T-helper 1 cell treated with Interleukin-12 subunit alpha and Interleukin-12 subunit beta and Interleukin-4 antibody, amounts not matched to agents 30 μg/mL and 1 μg/mL, for 36 hours (primary cell): Measurements from ENCODE around the gene NOP14.
A peak's percentile ranks its signal among the peaks of the same experiment; 100 is the strongest.
"Not testable (repeated sequence)": the region's sequence is repeated elsewhere in the genome, so short reads cannot be mapped to it uniquely, and the experiment has no call there.

Experiments
- H3K27ac Mint-ChIP-seq: one replicate; pipeline ENCODE4 v1.8.0; 2021; ENCODE audit warnings: mild to moderate bottlenecking, mixed read lengths
- H3K27me3 Mint-ChIP-seq: one replicate; pipeline ENCODE4 v1.8.0; 2021; ENCODE audit warnings: low read depth, mixed read lengths
- H3K36me3 Mint-ChIP-seq: one replicate; pipeline ENCODE4 v1.8.0; 2021; ENCODE audit warnings: low read depth, mixed read lengths
- H3K4me1 Mint-ChIP-seq: one replicate; pipeline ENCODE4 v1.8.0; 2021; ENCODE audit warnings: low read depth, mixed read lengths
- H3K4me3 Mint-ChIP-seq: one replicate; pipeline ENCODE4 v1.8.0; 2021; ENCODE audit warnings: mild to moderate bottlenecking, moderate library complexity, mixed read lengths
- H3K9me3 Mint-ChIP-seq: one replicate; pipeline ENCODE4 v1.8.0; 2021; ENCODE audit warnings: mixed read lengths

Gene NOP14

GRCh38 chr4:2924765-2925301 is 38.4 kb downstream of the NOP14 start:
- no peak overlapping the region for H3K4me3 Mint-ChIP-seq
- peaks cover 44% of the 10 kb centered on the region for H3K36me3 Mint-ChIP-seq
- H3K27me3 Mint-ChIP-seq = no peaks in the 10 kb centered on the region
- peaks cover 26% of the 10 kb centered on the region for H3K4me1 Mint-ChIP-seq
- peak overlapping the region; percentile 15 for H3K27ac Mint-ChIP-seq
- H3K9me3 Mint-ChIP-seq = peaks cover 2% of the 10 kb centered on the region

- Mint-ChIP-seq H3K4me1 (peaks cover 26% of the 10 kb centered on the region), H3K27ac (no peak overlapping the region), H3K9me3 (peaks cover 7% of the 10 kb centered on the region), H3K4me3 (no peak overlapping the region), H3K27me3 (no peaks in the 10 kb centered on the region), H3K36me3 (peaks cover 50% of the 10 kb centered on the region)
Observed at GRCh38 chr4:2924286-2924685, 38.9 kb downstream of the NOP14 start.

DNA sequence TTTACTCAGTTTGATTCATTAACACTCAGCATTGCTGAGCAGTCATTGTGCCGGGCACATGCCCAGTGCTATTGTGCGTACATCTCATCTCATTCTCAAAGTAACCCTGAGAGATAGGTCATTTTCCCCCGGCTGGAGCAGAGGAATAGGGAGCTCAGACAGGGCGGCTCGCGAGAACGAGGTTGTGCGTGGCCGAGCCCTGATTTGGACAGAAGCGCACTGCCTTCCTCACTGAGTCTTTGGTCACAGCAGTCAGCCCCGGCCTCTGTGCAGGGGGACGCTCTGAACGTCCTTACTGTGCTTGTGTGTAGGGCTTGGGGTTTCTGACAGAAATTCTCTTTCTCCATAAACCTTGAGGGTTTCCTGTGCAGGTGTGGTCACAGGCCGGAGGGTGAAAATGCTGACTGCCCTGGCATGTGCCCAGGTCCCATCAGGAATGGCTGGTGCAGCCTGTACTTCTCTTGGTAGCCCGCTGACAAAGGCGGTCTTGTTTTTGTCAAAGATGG is 39.5 kb downstream of the NOP14 start:
- H3K27ac Mint-ChIP-seq = peak overlapping the region; percentile 83
- H3K4me3 Mint-ChIP-seq = peak overlapping the region; percentile 20
- H3K9me3 Mint-ChIP-seq = peaks cover 7% of the 10 kb centered on the region
- peaks cover 26% of the 10 kb centered on the region for H3K4me1 Mint-ChIP-seq
- H3K27me3 Mint-ChIP-seq = no peaks in the 10 kb centered on the region
- peaks cover 49% of the 10 kb centered on the region for H3K36me3 Mint-ChIP-seq

DNA sequence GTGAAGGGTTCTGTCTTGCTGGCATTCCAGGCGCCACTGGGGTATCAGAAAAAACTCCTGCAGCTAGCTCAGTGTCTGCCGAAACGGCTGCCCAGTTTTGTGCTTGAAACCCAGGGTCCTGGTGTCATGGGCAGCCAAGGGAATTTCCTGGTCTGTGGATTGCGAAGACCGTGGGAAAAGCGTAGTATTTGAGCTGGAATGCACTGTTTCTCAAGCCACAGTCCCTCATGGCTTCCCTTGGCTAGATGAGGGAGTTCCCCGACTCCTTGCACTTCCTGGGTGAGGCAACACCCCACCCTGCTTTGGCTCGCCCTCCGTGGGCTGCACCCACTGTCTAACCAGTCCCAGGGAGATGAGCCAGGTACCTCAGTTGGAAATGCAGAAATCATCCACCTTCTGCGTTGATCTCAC is 40.1 kb downstream of the NOP14 start:
- H3K9me3 Mint-ChIP-seq = peaks cover 7% of the 10 kb centered on the region
- H3K27me3 Mint-ChIP-seq = no peaks in the 10 kb centered on the region
- H3K27ac Mint-ChIP-seq = peak overlapping the region; percentile 83
- H3K4me1 Mint-ChIP-seq = peaks cover 30% of the 10 kb centered on the region
- H3K4me3 Mint-ChIP-seq = peak overlapping the region; percentile 20
- peaks cover 53% of the 10 kb centered on the region for H3K36me3 Mint-ChIP-seq

- H3K4me1 Mint-ChIP-seq = peaks cover 34% of the 10 kb centered on the region
- H3K27me3 Mint-ChIP-seq, H3K9me3 Mint-ChIP-seq: not testable (repeated sequence)
- peak overlapping the region; percentile 36 for H3K4me3 Mint-ChIP-seq
- H3K27ac Mint-ChIP-seq = peak overlapping the region; percentile 52
- peaks cover 57% of the 10 kb centered on the region for H3K36me3 Mint-ChIP-seq
Observed at GRCh38 chr4:2922453-2923101, 40.6 kb downstream of the NOP14 start.

DNA sequence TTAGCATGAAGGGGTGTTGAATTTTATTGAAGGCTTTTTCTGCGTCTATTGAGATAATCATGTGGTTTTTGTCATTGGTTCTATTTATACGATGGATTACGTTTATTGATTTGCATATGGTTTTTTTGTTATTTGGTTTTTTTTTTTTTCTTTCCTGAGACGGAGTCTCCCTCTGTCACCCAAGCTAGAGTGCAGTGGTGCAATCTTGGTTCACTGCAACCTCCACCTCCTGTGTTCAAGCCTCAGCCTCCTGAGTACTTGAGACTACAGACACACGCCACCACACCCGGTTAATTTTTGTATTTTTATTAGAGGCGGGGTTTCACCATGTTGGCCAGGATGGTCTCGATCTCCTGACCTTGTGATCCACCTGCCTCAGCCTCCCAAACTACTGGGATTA is 44.5 kb downstream of the NOP14 start:
- not testable (repeated sequence) for H3K27me3 Mint-ChIP-seq, H3K4me3 Mint-ChIP-seq, H3K27ac Mint-ChIP-seq
- Mint-ChIP-seq H3K4me1 (peaks cover 43% of the 10 kb centered on the region), H3K9me3 (peaks cover 13% of the 10 kb centered on the region), H3K36me3 (peaks cover 74% of the 10 kb centered on the region)

DNA sequence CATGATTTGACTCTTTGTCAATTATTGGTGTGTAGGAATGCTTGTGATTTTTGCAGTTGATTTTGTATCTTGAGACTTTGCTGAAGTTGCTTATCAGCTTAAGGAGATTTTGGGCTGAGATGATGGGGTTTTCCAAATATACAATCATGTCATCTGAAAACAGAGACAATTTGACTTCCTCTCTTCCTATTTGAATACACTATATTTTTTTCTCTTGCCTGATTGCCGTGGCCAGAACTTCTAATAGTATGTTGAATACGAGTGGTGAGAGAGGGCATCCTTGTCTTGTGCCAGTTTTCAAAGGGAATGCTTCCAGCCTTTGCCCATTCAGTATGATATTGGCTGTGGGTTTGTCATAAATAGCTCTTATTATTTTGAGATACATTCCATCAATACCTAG is 44.9 kb downstream of the NOP14 start:
- not testable (repeated sequence) for H3K27me3 Mint-ChIP-seq, H3K27ac Mint-ChIP-seq, H3K4me3 Mint-ChIP-seq
- Mint-ChIP-seq H3K9me3 (peaks cover 13% of the 10 kb centered on the region), H3K4me1 (peaks cover 39% of the 10 kb centered on the region), H3K36me3 (peaks cover 70% of the 10 kb centered on the region)

- Mint-ChIP-seq H3K36me3 (peaks cover 59% of the 10 kb centered on the region), H3K9me3 (peaks cover 13% of the 10 kb centered on the region), H3K4me1 (peaks cover 26% of the 10 kb centered on the region)
- H3K27me3 Mint-ChIP-seq, H3K4me3 Mint-ChIP-seq, H3K27ac Mint-ChIP-seq: not testable (repeated sequence)
Observed at GRCh38 chr4:2916696-2917095, 46.5 kb downstream of the NOP14 start.

- H3K27ac Mint-ChIP-seq = no peak overlapping the region
- no peak overlapping the region for H3K4me3 Mint-ChIP-seq
- H3K9me3 Mint-ChIP-seq = peaks cover 13% of the 10 kb centered on the region
- H3K4me1 Mint-ChIP-seq = peaks cover 21% of the 10 kb centered on the region
- H3K36me3 Mint-ChIP-seq = peaks cover 55% of the 10 kb centered on the region
- H3K27me3 Mint-ChIP-seq = no peaks in the 10 kb centered on the region
Observed at GRCh38 chr4:2915789-2916188, 47.4 kb downstream of the NOP14 start.

GRCh38 chr4:2914256-2915126 is 48.7 kb downstream of the NOP14 start:
- peaks cover 20% of the 10 kb centered on the region for H3K4me1 Mint-ChIP-seq
- H3K27me3 Mint-ChIP-seq = no peaks in the 10 kb centered on the region
- H3K9me3 Mint-ChIP-seq = peaks cover 8% of the 10 kb centered on the region
- peak overlapping the region; percentile 26 for H3K27ac Mint-ChIP-seq
- no peak overlapping the region for H3K4me3 Mint-ChIP-seq
- H3K36me3 Mint-ChIP-seq = peaks cover 51% of the 10 kb centered on the region

GRCh38 chr4:2913168-2913567 is 50.0 kb downstream of the NOP14 start:
- H3K27ac Mint-ChIP-seq = no peak overlapping the region
- H3K4me1 Mint-ChIP-seq = peaks cover 18% of the 10 kb centered on the region
- no peak overlapping the region for H3K4me3 Mint-ChIP-seq
- H3K27me3 Mint-ChIP-seq = no peaks in the 10 kb centered on the region
- peaks cover 48% of the 10 kb centered on the region for H3K36me3 Mint-ChIP-seq
- H3K9me3 Mint-ChIP-seq = peaks cover 6% of the 10 kb centered on the region

- no peaks in the 10 kb centered on the region for H3K9me3 Mint-ChIP-seq
- H3K4me1 Mint-ChIP-seq = peaks cover 10% of the 10 kb centered on the region
- no peak overlapping the region for H3K27ac Mint-ChIP-seq
- H3K36me3 Mint-ChIP-seq = peaks cover 44% of the 10 kb centered on the region
- no peak overlapping the region for H3K4me3 Mint-ChIP-seq
- H3K27me3 Mint-ChIP-seq = no peaks in the 10 kb centered on the region
Observed at GRCh38 chr4:2911868-2912267, 51.3 kb downstream of the NOP14 start.

DNA sequence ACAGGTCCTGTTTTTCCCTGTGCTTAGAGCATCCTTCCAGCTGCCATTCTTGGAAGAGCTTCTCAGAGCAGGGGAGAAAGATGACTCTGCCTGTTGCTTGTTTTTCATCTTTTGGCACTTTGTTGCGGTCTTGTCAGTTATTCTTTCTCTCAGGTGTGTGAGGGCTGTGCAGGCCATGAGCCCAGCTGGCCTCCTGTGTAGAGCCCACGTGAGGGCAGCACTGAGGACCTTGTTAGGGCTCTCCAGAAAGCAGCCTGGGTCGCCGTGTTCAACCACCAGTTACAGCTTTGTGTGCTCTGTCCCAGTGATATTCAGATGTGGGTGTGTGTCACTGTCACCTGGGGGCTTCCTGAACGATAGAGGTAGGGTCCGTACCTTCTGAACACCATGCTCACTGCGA is 52.8 kb downstream of the NOP14 start:
- Mint-ChIP-seq H3K36me3 (peaks cover 46% of the 10 kb centered on the region), H3K27me3 (no peaks in the 10 kb centered on the region), H3K27ac (no peak overlapping the region), H3K4me3 (no peak overlapping the region), H3K4me1 (peaks cover 19% of the 10 kb centered on the region), H3K9me3 (no peaks in the 10 kb centered on the region)

DNA sequence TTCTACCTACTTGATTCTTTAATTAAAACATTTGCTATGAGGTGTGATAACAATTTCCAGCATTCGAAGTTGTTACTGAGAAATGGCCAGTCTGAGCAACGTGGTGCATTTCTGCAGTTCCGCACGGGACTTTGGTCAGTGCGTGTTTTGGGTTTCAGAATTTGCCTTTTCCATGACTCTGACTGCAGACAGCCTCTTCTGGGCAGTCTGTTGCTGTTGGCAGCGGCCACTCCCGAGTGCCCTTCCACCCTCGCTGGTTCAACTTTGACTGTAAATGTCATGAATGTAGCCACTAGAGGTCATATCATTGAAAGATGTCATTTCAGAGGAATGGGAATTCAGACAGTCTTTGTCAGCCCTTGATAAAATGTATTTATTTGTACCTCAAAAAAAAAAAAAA is 53.6 kb downstream of the NOP14 start:
- peaks cover 20% of the 10 kb centered on the region for H3K4me1 Mint-ChIP-seq
- no peak overlapping the region for H3K27ac Mint-ChIP-seq
- H3K27me3 Mint-ChIP-seq = no peaks in the 10 kb centered on the region
- H3K36me3 Mint-ChIP-seq = peaks cover 43% of the 10 kb centered on the region
- H3K9me3 Mint-ChIP-seq = no peaks in the 10 kb centered on the region
- no peak overlapping the region for H3K4me3 Mint-ChIP-seq

DNA sequence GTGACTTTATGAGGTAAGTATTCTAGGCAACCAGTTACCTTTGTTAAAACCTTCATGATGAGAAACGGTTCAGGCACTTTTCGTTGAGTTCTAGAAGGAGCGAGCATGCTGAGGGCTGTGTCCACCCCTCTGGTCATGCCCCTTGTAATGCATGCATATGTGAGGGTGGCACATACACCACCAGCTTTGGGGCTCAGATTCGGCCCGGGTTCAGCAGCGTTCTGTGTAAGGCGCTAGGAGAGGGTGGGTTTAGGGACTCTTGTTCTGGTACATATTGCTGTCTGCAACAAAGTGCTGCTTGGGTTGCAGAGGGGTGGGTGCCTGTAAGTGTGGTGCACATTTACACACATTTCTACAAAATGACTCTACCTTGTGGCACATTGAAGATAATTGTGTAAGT is 54.5 kb downstream of the NOP14 start:
- Mint-ChIP-seq H3K9me3 (no peaks in the 10 kb centered on the region), H3K27ac (no peak overlapping the region), H3K36me3 (peaks cover 43% of the 10 kb centered on the region), H3K27me3 (no peaks in the 10 kb centered on the region), H3K4me3 (no peak overlapping the region), H3K4me1 (peaks cover 16% of the 10 kb centered on the region)
